KOPT-K1 (cell line): Measurements from ENCODE around the gene C2CD2L.
"Not testable (repeated sequence)": the region's sequence is repeated elsewhere in the genome, so short reads cannot be mapped to it uniquely, and the experiment has no call there.

Source experiments
- H3K27ac ChIP-seq: fragments of 200-600 bp; sonication (generic); 2 replicates; pipeline ENCODE4 v1.5.1; 2016; ENCODE audit warnings: antibody characterized with exemption, mild to moderate bottlenecking, low read depth, low read length; ENCODE audit not compliant: poor library complexity, severe bottlenecking
- H3K36me3 ChIP-seq: fragments of 200-600 bp; sonication (generic); 2 replicates; pipeline ENCODE4 v1.5.1; 2017; ENCODE audit warnings: antibody characterized with exemption, mild to moderate bottlenecking, low read length, moderate library complexity; ENCODE audit not compliant: insufficient read depth
- H3K9me3 ChIP-seq: fragments of 200-600 bp; sonication (generic); 2 replicates; pipeline ENCODE4 v1.5.1; 2017; ENCODE audit warnings: antibody characterized with exemption, low read length, mild to moderate bottlenecking; ENCODE audit not compliant: insufficient read depth, poor library complexity, severe bottlenecking

Gene C2CD2L

DNA sequence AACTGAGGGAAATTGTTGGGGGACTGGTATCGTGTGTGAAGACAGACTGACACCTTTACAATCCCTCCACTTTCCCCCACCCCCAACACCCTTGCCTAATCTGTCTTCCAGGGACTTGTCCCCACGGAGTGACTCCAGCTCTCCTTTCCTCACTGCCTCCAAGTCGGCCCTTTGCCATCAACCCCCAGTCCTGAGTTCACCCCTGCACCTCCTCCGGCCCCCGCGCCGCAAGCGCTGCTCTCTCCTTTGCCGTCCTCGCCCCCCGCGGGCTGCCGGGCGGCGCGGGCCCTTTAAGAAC lies 41.5 kb downstream of the C2CD2L start:
- H3K9me3 ChIP-seq: no peaks in the 10 kb centered on the region
- no peaks in the 10 kb centered on the region for H3K36me3 ChIP-seq
- H3K27ac ChIP-seq: peak overlapping the region; percentile 0

DNA sequence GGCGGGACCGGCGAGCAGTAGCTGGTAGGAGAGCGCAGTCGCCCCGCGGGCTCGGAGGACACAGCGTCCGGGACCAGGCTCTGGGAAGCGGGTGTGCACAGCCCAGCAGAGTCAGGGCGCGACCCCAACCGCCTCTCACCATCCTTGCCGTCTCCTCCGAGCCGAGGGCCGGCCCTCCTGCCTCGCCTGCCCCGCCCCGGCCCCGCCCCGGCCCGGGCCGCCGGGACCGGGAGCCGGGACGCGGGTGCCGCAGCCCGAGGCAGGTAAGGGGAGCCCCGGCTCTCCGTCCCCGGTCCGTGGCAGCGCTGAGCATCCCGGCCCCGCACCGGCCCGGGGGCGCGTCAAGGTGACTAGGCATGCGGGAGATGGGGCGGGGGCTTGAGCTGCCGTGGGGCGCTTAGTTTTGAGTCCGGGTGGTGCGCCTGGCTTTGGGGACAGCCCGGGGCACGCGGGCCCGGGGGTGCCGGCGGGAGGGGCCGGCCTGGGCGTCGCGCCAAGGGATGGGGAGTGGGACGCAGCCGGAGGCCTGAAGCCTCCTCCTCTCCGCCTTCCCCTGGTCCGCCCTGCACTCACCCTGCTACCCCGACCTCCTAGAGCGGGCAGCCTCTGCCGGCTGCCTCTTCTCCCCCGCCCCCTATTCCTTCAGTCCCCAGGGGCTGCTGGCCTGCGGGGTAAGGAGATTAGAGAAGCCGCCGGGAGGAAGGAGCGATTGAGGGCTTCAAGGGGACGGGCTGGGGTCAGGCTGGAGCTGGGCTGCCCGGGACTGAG lies 42.1 kb downstream of the C2CD2L start, which contains the start of gene ABCG4:
ABCG4 (plus strand) TSS at position 35 of the 768 bp plus-strand sequence. CDS start 914 bp downstream, outside the sequence.
- Histone ChIP-seq H3K36me3 (no peaks in the 10 kb centered on the region), H3K9me3 (no peaks in the 10 kb centered on the region), H3K27ac (peak within 1 kb of the TSS; percentile 10)

DNA sequence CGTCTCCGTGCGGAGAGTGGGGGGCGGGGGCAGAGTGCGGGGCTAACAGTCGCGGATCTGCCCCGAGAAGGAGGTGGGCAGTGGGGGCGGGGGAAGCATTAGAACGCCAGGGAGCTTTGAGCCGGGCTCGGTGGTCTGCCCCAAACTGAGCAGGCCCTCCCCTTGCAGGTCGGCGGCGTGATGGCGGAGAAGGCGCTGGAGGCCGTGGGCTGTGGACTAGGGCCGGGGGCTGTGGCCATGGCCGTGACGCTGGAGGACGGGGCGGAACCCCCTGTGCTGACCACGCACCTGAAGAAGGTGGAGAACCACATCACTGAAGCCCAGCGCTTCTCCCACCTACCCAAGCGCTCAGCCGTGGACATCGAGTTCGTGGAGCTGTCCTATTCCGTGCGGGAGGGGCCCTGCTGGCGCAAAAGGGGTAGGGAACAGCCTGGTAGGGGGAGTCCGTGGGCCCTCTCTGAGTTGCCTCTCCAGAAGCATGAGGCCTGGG lies 42.7 kb downstream of the C2CD2L start:
- Histone ChIP-seq H3K36me3 (no peaks in the 10 kb centered on the region), H3K27ac (no peak overlapping the region), H3K9me3 (no peaks in the 10 kb centered on the region)

DNA sequence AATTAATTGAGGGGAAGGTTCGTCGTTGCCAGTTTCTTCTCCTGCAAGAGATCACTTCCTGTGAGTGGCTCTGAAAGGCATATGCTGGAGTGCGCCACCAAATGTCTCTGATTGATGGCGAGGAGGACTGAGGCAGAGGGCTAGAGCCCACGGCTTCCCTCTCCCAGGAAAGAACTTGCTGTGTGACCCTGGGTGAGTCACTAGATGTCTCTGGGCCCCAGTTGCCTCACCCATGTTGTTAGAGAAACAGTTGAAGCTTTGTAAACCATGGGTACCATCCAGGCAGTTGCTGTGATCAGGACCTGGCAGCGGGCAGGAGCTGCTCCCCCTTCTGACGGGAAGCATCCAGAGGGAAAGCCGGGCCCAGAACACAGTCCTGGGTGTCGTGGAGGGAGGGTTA lies 44.9 kb downstream of the C2CD2L start:
- no peaks in the 10 kb centered on the region for H3K36me3 ChIP-seq
- no peak overlapping the region for H3K27ac ChIP-seq
- no peaks in the 10 kb centered on the region for H3K9me3 ChIP-seq

DNA sequence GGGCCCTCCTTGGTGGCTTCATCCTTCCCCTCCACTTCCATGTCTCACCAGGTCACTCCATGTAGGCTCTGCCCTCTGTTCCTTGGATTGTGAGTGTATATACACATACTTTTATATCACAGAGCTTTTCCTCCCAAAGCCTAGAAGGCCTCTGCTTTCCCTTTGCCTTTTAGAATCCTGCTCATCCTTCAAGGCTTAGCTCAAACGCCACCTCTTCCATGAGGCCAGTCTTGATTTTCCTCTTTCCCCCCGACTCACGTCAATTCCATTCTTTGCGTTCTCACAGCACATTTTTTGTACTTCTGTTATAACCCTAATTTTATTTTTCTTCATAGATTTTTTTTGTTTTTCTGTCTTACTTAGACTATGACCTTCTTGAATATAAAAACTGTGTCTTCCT lies 45.5 kb downstream of the C2CD2L start:
- Histone ChIP-seq H3K9me3 (no peaks in the 10 kb centered on the region), H3K36me3 (no peaks in the 10 kb centered on the region), H3K27ac (no peak overlapping the region)

DNA sequence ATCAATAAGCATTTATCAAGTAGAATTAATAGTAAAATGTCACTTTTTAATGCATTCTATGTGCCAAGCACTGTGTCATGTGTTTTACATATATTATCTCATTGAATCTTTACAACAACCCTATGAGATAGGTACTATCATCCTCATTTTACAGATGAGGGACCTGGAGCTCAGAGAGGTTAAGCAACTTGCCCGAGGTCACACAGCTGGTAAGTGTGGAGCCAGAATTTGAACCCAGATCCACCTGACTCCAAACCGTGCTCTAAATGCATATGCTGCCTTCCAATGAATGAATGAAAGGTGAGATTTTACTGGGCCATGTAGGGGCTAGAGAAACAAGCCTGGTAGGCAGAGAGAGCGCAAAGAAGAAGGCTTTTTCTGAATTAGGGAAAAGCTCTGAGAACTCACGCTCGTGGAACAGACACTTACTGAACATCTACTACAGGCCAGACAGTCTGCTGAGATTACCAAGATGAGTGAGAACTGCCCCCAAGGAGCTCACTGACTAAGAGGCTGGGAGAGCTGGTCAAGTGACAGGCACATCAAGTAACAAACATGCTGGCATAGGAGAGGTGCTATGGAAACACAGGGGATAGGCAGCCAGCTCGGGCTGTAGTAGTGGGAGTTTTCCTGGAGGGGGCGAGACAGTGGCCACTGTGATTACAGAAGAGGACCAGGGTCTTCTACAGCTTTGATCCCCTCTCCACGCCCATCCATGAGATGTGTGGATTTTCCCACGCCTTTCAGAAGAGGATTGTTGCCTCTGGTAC lies 46.1 kb downstream of the C2CD2L start:
- Histone ChIP-seq H3K36me3 (no peaks in the 10 kb centered on the region), H3K27ac (no peak overlapping the region), H3K9me3 (no peaks in the 10 kb centered on the region)

DNA sequence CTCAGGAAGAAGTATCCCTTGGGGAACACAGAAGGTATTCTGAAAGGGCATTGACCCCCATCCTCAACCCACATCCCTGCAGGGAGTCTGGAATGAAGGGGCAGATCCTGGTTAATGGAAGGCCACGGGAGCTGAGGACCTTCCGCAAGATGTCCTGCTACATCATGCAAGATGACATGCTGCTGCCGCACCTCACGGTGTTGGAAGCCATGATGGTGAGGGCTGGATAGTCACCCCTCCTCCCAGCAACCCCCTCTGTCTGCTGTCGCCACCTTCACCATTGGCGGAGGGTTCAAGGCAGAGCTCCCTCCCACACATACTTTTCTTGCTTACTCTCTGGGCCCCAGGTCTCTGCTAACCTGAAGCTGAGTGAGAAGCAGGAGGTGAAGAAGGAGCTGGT lies 47.0 kb downstream of the C2CD2L start:
- no peaks in the 10 kb centered on the region for H3K9me3 ChIP-seq
- no peak overlapping the region for H3K27ac ChIP-seq
- no peaks in the 10 kb centered on the region for H3K36me3 ChIP-seq

DNA sequence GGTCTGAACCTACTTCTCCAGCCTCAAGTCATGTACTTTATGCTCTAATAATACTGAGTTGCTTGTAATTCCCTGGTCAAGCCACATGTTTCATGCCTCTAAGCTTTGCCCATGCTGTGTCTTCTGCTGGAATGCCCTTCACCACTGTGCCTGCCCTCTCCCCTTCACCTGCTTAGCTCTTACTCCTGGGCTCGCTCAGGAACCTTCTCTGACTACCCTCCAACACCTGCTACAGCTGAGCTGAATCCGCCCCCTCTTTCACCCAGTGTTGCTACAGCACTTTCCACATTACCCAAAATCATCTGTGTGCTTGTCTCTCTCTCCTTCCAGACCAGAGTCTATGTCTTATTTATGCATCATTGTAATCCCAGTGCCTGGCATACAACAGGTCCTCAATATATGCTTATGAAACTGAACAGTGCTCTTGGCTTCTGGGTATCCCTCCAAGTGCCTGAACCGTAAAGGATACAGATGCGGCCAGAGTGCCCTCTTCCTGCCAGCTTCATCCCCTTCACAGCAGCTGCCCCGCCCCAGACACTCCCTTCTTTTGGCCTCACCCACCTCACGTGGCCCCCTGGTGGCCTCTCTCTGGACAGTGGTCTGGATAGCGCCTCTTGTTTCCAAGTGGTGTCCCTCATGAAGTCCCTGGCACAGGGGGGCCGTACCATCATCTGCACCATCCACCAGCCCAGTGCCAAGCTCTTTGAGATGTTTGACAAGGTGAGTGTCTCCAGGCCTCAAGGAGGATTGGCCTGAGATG lies 48.8 kb downstream of the C2CD2L start:
- no peaks in the 10 kb centered on the region for H3K36me3 ChIP-seq
- no peak overlapping the region for H3K27ac ChIP-seq
- no peaks in the 10 kb centered on the region for H3K9me3 ChIP-seq

DNA sequence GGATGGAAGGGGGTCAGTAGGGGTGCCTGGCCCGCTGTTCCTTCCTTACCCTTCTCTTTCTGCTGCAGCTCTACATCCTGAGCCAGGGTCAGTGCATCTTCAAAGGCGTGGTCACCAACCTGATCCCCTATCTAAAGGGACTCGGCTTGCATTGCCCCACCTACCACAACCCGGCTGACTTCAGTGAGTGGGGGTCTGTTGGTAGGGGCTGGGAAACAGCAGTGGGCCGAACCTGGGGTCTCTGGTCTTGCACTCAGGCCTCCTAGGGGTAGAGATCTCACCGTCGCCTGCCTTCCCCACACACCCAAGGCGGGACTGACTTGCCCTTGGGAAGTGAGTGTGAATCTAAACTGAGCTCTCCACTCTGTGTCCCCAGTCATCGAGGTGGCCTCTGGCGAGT lies 49.4 kb downstream of the C2CD2L start:
- Histone ChIP-seq H3K9me3 (no peaks in the 10 kb centered on the region), H3K36me3 (no peaks in the 10 kb centered on the region), H3K27ac (no peak overlapping the region)

DNA sequence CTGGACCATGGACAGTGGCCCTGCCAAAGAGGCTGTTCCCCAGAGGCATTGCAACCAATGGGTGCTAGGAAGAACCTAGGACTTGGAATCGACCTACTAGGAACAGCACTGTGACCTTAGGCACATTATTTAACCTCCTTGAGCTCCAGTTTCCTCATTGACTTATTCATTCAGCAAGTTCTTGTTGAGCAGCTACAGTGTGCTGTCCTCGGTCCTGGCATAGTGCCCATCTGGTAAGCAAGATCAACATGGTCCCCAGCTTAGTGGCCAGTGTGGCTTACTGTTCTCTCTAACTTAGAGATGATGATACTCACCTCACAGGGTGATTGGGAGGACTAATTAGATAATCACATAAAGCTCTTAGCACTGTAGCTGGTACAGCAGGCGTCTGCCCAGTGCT lies 49.9 kb downstream of the C2CD2L start:
- H3K27ac ChIP-seq: no peak overlapping the region
- no peaks in the 10 kb centered on the region for H3K9me3 ChIP-seq
- no peaks in the 10 kb centered on the region for H3K36me3 ChIP-seq

DNA sequence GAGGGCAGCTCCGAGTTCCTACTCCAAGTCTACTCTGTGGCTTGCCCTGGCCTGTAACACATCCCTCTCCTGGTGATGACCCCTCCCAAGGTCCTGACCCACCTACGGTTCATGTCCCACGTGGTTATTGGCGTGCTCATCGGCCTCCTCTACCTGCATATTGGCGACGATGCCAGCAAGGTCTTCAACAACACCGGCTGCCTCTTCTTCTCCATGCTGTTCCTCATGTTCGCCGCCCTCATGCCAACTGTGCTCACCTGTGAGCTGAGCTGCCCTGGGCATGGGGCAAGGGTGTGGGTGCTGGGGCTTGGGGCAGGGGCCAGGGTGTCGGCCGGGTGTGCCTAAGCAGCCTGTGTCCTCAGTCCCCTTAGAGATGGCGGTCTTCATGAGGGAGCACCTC lies 51.3 kb downstream of the C2CD2L start:
- H3K9me3 ChIP-seq: no peaks in the 10 kb centered on the region
- H3K27ac ChIP-seq: no peak overlapping the region
- no peaks in the 10 kb centered on the region for H3K36me3 ChIP-seq

DNA sequence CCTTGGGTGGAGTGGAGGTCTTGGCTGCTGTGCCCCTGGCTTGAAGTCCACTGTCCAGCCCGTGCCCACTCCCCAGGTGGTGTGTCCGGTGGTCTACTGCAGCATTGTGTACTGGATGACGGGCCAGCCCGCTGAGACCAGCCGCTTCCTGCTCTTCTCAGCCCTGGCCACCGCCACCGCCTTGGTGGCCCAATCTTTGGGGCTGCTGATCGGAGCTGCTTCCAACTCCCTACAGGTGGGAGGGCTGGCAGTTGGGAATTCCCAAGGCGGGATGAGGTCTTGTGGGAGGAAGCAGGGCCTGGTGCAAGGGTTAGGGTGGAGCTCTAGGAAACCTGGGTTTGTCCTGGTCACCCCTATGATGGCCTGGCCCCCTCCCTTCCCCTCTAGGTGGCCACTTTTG lies 53.0 kb downstream of the C2CD2L start:
- Histone ChIP-seq H3K9me3 (no peaks in the 10 kb centered on the region), H3K36me3 (no peaks in the 10 kb centered on the region), H3K27ac (no peak overlapping the region)

DNA sequence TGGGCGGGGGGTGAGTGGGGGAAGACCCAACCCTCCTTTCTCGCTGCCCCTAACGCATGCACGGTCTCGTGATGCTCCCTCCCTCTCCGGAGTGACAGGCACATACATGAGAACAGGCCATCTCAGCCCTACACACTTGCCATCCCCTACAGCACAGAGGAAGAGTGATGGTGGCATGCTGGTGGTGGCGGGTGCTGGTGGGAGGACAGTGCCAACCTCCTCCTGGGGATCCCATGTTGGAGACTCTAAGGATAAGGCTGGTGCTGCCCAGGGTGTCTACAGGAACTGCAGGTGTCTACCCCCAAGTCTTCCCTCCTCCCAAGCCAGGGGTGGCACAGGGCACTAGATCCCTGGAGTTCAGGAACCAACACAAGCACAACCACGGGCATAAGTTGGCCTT lies 54.7 kb downstream of the C2CD2L start:
- Histone ChIP-seq H3K36me3 (no peaks in the 10 kb centered on the region), H3K9me3 (no peaks in the 10 kb centered on the region), H3K27ac (no peak overlapping the region)

DNA sequence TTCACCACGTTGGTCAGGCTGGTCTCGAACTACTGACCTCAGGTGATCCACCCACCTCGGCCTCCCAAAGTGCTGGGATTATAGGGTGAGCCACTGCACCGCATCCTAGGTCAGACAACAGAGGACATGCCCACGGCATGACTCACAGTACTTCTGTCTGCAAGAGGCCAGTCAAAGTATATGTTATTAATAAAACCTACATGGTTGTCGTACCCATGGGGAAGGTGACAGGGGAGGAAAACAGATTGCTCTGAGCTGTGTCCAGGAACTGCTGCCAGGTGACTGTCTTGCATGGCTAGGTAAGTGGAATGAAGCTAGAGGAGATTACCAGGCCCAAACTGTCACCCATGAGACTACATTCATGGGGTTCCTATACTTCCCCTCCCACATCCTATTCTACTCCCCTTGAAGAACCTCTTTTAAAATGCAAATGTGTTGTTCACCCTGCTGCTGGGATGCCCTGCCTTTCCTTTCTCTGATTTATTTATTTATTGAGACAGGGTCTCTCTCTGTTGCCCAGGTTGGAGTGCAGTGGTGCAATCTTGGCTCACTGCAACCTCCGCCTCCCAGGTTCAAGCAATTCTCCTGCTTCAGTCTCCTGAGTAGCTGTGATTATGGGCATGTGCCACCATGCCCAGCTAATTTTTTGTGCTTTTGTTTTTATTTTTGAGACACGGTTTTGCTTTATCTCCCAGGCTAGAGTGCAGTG lies 59.4 kb downstream of the C2CD2L start:
- no peak overlapping the region for H3K27ac ChIP-seq

DNA sequence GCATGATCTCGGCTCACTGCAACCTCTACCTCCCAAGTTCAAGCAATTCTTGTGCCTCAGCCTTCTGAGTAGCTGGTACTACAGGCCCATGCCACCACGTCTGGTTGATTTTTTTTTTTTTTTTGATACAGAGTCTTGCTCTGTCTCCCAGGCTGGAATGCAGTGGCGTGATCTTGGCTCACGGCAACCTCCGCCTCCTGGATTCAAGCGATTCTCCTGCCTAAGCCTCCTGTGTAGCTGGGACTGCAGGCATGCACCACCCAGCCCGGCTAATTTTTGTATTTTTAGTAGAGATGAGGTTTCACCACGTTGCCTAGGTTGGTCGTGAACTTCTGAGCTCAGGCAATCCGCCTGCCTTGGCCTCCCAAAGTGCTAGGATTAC lies 59.9 kb downstream of the C2CD2L start:
- not testable (repeated sequence) for H3K9me3 ChIP-seq, H3K27ac ChIP-seq, H3K36me3 ChIP-seq

More for the DNA sequence above, 59.4 kb downstream of the C2CD2L start:
- Histone ChIP-seq H3K9me3 (no peaks in the 10 kb centered on the region), H3K36me3 (no peaks in the 10 kb centered on the region)
